Dedifferentiated amniotic fluid mesenchymal stem cell (primary cell): ENCODE results near the gene TM4SF5.

Experiments used
- DNase-seq: peaks from one replicate; pipeline ENCODE4 v3.0.0-alpha.2; 2016; ENCODE audit errors: extremely low spot score

The TM4SF5 gene, protein sequence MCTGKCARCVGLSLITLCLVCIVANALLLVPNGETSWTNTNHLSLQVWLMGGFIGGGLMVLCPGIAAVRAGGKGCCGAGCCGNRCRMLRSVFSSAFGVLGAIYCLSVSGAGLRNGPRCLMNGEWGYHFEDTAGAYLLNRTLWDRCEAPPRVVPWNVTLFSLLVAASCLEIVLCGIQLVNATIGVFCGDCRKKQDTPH

DNA sequence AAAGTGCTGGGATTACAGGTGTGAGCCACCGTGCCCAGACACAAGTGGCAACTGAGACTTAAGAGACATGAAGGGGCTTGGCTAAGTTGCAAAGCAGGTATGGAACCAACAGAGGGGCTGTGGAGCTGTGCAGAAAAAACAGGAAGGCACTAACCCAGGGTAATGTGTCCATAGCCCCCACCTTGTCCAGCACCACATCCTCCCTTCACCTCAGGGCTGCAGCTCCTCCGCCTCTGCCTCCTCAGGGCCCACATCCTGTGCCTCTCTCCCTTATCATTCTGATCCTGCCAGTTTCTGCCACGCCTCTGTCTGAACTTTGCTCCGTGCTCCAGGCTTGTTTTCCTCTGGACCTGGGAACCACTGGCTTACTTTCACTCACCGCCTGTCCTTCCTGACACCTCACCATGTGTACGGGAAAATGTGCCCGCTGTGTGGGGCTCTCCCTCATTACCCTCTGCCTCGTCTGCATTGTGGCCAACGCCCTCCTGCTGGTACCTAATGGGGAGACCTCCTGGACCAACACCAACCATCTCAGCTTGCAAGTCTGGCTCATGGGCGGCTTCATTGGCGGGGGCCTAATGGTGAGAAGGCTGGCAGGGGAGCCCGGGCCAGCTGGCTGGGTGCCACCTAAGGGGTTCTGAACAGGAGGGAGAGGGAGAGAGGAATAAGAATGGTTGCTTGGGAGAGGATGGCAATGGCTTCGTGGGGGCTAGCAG, at the start of gene TM4SF5:
Gene TM4SF5 (plus strand): TSS at position 368 of the 716 bp plus-strand sequence. CDS start 37 bp downstream, at position 405.
- no peak for DNase-seq

GRCh38 chr17:4722678-4723240, 48.9 kb upstream of the TM4SF5 start:
- DNase-seq = no peak

GRCh38 chr17:4724650-4725049, 47.0 kb upstream of the TM4SF5 start:
- DNase-seq = no peak

DNA sequence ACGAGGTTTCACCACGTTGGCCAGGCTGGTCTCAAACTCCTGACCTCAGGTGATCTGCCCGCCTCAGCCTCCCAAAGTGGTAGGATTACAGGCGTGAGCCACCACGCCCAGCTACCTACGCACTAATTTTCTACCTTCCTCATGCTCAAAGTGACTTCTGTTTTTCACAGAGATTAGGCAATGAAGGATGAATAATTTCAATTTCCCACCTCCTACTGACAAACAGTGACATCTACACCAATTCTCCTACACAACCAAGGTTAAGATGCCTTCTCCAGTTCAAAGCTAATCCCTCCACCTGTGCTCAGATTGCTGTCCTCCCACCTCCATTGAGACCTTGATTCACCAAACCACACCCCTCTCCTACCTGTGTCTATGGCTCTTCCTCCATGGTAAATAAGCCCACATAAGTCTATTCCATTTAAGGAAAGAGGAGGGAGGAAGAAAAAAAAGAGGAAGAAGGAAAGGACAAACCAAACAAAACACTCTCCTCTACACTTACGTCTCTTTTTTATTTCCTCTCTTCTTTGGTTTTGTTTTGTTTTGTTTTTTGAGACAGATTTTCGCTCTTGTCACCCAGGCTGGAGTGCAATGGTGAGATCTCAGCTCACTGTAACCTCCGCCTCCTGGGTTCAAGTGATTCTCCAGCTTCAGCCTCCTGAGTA, 45.9 kb upstream of the TM4SF5 start:
- no peak for DNase-seq

GRCh38 chr17:4728124-4728523, 43.6 kb upstream of the TM4SF5 start:
- DNase-seq = no peak

GRCh38 chr17:4733073-4733531, 38.6 kb upstream of the TM4SF5 start:
- no peak for DNase-seq

DNA sequence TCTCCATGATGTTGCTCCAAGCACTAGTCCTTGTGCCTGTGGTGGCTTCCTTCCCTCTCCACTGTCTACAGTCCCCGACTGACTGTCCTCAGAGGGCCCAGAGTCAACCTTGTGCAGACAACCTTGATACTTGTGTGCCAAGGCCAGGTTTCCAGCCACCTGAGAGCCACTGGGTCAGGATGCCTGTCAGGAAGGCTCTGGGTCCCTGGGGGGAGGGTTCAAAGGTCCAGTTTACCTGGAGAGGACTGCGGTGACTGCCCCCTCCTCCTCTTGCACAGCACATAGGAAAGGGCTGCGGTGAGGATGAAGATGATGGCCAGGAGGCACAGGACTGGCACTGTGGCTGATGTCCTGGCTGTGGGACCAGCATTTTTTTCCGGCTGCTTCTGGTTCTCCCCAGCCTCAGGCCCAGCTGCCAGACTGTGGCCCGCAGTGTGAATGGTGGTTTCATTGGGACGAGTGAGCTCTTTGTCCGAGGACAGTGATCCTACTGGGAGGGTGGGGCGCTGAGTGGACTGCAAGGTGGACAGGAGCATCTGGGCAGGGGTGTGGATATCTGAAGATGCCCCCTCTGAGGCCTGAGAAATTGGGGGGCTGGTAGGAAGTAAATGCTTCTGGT, 36.7 kb upstream of the TM4SF5 start:
- no peak for DNase-seq

DNA sequence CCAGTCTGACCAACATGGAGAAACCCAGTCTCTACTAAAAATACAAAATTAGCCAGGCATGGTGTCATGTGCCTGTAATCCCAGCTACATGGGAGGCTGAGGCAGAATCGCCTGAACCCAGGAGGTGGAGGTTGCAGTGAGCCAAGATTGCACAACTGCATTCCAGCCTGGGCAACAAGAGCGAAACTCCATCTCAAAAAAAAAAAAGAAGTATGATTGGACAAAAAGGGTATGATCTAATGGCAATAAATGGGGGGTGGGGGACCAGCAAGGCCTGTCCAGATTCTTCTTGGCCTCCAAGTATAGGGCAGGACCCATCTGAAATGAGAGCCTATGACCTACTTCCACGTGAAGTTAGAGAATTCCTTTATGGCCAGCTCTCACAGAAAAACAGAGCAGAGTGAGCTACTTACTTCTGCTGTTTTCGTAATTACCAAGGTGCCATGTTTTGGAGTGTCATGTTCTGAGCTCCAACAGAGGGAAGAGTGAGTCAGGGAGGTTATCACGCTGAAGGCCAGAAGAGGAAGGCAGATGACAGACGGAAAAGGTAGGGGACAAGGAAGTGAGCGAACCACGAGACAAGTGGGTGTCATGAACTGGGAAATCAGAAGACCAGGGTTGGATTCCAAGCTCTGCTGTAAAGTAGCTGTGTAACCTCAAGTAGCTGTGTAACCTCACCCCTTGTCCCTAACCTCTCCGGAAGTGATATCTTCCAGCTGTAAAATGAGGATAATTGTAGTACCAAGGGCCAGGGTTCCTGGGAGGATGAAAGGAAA, 35.6 kb upstream of the TM4SF5 start:
- no peak for DNase-seq

- DNase-seq = no peak
Observed at GRCh38 chr17:4738136-4739121, 33.3 kb upstream of the TM4SF5 start.

DNA sequence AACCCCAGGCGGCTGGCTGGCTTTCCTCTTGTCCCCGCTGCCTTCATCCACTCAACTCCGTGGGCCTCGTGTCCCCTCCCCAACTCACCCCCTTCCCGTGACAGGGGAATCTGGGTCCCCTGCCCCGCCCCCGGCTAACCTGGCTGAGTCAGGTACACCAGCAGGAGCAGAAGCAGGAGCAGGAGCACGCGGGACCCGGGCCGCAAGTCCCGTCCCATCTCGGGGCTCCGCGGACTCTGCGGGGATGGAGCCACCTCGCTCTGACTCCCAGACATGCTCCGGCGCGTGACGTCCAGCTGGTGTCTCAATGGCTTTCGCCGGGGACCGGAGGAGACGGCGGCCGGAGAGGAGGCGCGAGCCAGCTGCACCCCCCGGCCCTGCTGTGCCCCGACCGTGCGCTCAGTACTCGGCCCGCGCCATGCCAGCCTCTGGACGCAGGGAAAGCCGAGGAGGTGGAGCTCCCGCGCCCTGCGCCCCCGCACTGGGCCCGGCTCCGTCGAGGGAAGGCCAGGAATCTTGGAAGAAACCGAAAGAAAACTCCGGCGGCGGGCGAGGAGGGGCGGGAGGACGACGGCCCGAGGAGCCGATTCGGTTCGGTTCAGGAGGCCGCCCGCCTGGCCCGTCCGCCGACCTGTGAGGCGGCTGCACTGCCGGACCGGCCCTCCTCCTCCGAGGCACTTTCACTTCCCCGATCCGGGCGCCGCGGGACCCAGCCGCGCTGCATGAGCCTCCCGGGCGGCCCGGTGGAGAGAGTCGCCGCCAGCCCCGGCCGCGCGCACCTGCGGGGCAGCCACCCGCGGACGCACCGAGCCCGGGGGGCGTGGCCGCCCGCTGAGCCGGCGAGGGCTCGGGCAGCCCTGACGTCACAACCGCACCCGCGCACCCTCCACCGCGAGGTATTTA, 32.3 kb upstream of the TM4SF5 start, which contains the start of the genes CXCL16 and ZMYND15:
Gene CXCL16 (minus strand): TSS at position 807 of the 903 bp plus-strand sequence. CDS start 589 bp downstream, at position 218.
Gene ZMYND15 (plus strand): TSS at position 712 of the 903 bp plus-strand sequence. CDS start 716 bp downstream, outside the sequence.
- peak; percentile 29 for DNase-seq

DNA sequence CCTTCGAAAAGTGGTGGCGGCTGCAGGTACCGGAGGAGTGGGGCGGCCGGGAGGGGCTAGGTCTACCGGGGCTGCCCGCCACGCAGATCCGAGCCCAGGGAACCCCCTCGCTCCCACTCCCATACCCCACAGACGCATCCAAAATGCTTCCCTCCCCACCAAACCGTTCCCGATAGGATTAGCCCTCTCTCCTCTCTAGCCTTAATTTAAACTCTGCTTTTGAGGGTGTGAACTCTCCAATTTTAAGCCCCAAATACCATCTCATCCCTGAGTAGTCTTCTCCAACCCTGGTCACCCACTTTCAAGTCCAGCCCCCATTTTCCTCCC, 31.7 kb upstream of the TM4SF5 start:
- DNase-seq = no peak

DNA sequence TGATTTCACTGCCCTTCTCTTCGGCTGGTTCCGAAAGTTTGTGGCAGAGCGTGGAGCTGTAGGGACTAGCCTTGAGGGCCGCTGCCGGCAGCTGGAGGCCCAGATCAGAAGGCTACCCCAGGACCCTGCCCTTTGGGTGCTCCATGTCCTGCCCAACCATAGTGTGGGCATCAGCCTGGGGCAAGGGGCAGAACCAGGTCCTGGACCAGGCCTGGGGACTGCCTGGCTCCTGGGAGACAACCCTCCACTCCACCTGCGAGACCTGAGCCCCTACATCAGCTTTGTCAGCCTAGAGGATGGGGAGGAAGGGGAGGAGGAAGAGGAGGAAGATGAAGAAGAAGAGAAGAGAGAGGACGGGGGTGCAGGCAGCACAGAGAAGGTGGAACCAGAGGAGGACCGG, 31.1 kb upstream of the TM4SF5 start:
- DNase-seq = no peak

GRCh38 chr17:4741544-4741943, 30.1 kb upstream of the TM4SF5 start:
- DNase-seq = no peak

DNA sequence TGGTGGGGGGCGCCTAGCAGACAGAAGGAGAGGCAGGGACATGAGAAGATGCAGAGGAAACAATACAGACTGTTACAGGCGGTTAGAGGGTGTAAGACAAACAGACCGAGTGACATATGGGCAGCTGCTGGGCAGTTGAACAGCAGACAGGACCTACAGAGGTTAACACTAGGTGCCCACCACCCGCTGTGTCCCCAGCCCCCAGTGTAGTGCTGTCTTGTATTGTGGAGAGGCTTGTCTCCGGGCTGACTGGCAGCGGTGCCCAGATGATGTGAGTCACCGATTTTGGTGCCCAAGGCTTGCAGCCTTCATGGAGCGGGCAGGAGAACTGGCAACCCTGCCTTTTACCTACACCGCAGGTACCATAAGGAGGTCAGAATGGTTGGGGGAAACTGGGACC, 29.6 kb upstream of the TM4SF5 start:
- DNase-seq = no peak

DNA sequence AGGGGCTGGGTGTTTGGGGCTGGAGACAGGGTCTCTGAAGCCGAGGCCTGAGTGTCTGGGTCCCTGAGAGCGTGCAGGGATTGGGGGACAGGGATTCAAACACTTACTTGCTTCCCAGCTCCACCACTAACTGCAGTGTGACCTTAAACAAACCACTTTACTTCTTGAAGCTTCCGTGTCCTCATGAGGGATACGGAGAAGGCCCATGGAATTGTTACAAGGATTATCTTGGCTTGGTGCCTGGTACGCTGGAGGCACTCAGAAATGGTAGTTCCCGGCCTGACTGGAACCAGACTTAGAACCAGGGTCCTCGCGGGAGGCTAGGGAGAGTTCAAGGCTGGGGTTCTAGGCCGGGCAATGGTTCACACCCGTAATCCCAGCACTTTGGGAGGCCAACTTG, 29.1 kb upstream of the TM4SF5 start:
- DNase-seq = no peak

DNA sequence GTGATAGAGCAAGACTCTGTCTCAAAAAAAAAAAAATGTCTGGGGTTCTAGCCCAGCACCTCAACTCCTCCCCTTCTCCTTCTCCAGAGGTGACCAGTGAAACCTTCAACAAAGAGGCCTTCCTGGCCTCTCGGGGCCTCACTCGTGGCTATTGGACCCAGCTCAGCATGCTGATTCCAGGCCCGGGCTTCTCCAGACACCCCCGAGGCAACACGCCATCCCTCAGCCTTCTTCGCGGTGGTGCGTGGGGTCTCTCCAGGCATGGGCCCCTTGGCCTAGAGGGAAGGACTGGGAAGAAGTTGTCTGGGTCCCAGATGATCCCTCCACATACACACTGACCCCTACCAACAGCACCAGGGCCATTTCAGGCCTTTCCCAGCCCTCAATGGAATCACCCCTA, 28.5 kb upstream of the TM4SF5 start:
- no peak for DNase-seq

DNA sequence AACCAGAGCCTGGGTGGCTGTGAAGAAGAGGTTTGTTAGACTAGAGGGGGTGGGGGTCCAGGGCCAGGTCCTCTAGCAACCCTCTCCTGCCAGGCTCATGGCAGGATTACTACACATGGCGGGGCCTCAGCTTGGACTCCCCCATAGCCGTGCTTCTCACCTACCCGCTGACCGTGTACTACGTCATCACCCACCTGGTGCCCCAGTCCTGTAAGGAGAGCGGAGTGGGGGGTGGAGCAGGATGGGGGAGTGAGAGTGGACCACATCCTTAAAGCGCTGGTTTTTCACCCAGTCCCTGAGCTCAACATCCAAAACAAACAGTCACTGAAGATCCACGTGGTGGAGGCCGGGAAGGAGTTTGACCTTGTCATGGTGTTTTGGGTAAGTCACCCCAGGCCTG, 27.8 kb upstream of the TM4SF5 start:
- no peak for DNase-seq

GRCh38 chr17:4744999-4745969, 26.4 kb upstream of the TM4SF5 start:
- no peak for DNase-seq
